ENCODE results near the gene VAV3.
"Not testable (repeated sequence)": the region's sequence is repeated elsewhere in the genome, so short reads cannot be mapped to it uniquely, and the experiment has no call there.

- not testable (repeated sequence) for TF ChIP-seq ETV6 (CRISPR knock-in tag; IDR thresholded peaks at IDR 0.05); NR3C1 (CRISPR knock-in tag; conservative IDR thresholded peaks at IDR 0.05; ENCODE audit: low read depth)
These were observed 39.9 kb upstream of the VAV3 start for GRCh38 chr1:108004919-108005318.

Data from WTC11 (cell line).